Measurements from ENCODE around the gene ECHS1.

- no peak for TF ChIP-seq ZNF211 (tag by site-specific recombination; IDR thresholded peaks at IDR 0.05; ENCODE audit: low read depth)
- TF ChIP-seq CTCF (tag by site-specific recombination; IDR thresholded peaks at IDR 0.05) = no peak
- no peak for TF ChIP-seq TSHZ1 (tag by site-specific recombination; IDR thresholded peaks at IDR 0.05; ENCODE audit: borderline replicate concordance)
- TF ChIP-seq ZNF23 (tag by site-specific recombination; IDR thresholded peaks at IDR 0.05; ENCODE audit: borderline replicate concordance) = no peak
- TF ChIP-seq MZF1 (tag by site-specific recombination; IDR thresholded peaks at IDR 0.05; ENCODE audit: borderline replicate concordance) = no peak
- TF ChIP-seq ZNF529 (tag by site-specific recombination; IDR thresholded peaks at IDR 0.05; ENCODE audit: insufficient replicate concordance) = no peak
- TF ChIP-seq MEIS1 (CRISPR knock-in tag; IDR thresholded peaks at IDR 0.05; ENCODE audit: borderline replicate concordance) = no peak
- no peak for TF ChIP-seq ZNF76 (tag by site-specific recombination; IDR thresholded peaks at IDR 0.05; ENCODE audit: borderline replicate concordance, low read depth)
- TF ChIP-seq HOXA7 (CRISPR knock-in tag; IDR thresholded peaks at IDR 0.05; ENCODE audit: borderline replicate concordance) = no peak
- no peak for TF ChIP-seq ZNF280D (tag by site-specific recombination; IDR thresholded peaks at IDR 0.05)
- TF ChIP-seq ZNF670 (tag by site-specific recombination; IDR thresholded peaks at IDR 0.05; ENCODE audit: low read depth) = no peak
- no peak for TF ChIP-seq ZNF274 (IDR thresholded peaks at IDR 0.05; ENCODE audit: low read length)
- no peak for TF ChIP-seq ZNF274 (tag by site-specific recombination; IDR thresholded peaks at IDR 0.05; ENCODE audit: borderline replicate concordance)
These were observed 23.6 kb downstream of the ECHS1 start for GRCh38 chr10:133349577-133350011.
